Measurements from ENCODE around the gene HYDIN.

DNA sequence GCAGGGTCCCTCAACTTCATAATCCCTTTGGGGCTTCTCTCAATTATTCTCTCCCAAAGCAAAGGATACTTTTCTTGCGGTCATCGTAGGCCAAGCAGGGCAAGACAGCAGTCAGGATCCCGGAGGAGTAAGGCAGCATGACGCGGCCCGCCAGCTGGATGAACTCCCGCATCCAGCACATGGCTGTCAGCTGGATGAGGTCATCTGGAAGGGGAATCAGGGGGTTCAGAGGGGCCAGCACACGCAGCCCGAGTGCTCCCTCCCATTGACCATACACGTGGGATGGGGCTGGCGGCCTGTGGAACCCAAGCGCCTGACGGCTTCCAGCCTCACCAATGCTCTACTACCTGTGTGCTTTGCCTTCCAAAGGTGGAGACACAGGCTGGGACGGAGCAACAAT, 448.7 kb downstream of the HYDIN start:
- TF ChIP-seq, protein P1, sequence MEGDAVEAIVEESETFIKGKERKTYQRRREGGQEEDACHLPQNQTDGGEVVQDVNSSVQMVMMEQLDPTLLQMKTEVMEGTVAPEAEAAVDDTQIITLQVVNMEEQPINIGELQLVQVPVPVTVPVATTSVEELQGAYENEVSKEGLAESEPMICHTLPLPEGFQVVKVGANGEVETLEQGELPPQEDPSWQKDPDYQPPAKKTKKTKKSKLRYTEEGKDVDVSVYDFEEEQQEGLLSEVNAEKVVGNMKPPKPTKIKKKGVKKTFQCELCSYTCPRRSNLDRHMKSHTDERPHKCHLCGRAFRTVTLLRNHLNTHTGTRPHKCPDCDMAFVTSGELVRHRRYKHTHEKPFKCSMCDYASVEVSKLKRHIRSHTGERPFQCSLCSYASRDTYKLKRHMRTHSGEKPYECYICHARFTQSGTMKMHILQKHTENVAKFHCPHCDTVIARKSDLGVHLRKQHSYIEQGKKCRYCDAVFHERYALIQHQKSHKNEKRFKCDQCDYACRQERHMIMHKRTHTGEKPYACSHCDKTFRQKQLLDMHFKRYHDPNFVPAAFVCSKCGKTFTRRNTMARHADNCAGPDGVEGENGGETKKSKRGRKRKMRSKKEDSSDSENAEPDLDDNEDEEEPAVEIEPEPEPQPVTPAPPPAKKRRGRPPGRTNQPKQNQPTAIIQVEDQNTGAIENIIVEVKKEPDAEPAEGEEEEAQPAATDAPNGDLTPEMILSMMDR (IDR thresholded peaks at IDR 0.05; ENCODE audit: poor library complexity): no peak
- TF ChIP-seq EZH2phosphoT487 (IDR thresholded peaks at IDR 0.05; ENCODE audit: low read depth, severe bottlenecking, unreplicated experiment): no peak
- no peak for TF ChIP-seq EZH2 (IDR thresholded peaks at IDR 0.05; ENCODE audit: borderline replicate concordance)
